Thymus (tissue), 11 donors: ENCODE data around the gene RUBCN. TPM values are rescaled to one million over a fixed set of nuclear protein-coding genes. Genes with fewer than 3 reads are reported as not detected.
A peak's percentile ranks its signal among the peaks of the same experiment; 100 is the strongest.

Experiments
- DNase-seq, 9 donors: peaks; one replicate each; pipeline ENCODE4 v3.0.0-alpha.2; 2013; ENCODE audit warnings: low spot score in 9 of 9, low read depth in 6 of 9, missing footprints in 1 of 9
- H3K27ac ChIP-seq, 2 donors: one replicate each; pipeline ENCODE4 v1.5.1; 2013; ENCODE audit warnings: control low read depth in 1 of 2, low read depth in 1 of 2, low read length in 1 of 2, mild to moderate bottlenecking in 1 of 2, moderate library complexity in 1 of 2
- H3K27me3 ChIP-seq, 2 donors: one replicate each; pipeline ENCODE4 v1.5.1; 2013; ENCODE audit warnings: low read length in 1 of 2; ENCODE audit not compliant: control insufficient read depth in 2 of 2, insufficient read depth in 1 of 2
- H3K36me3 ChIP-seq, 2 donors: one replicate each; pipeline ENCODE4 v1.5.1; 2013; ENCODE audit warnings: low read length in 1 of 2, mild to moderate bottlenecking in 1 of 2, moderate library complexity in 1 of 2; ENCODE audit not compliant: control insufficient read depth in 2 of 2, insufficient read depth in 2 of 2
- H3K4me1 ChIP-seq, 2 donors: one replicate each; pipeline ENCODE4 v1.5.1; 2013; ENCODE audit warnings: low read length in 2 of 2; ENCODE audit not compliant: control insufficient read depth in 2 of 2, insufficient read depth in 2 of 2
- H3K4me3 ChIP-seq, 2 donors: one replicate each; pipeline ENCODE4 v1.5.1; 2013; ENCODE audit warnings: low read length in 2 of 2, control low read depth in 1 of 2, mild to moderate bottlenecking in 1 of 2
- H3K9me3 ChIP-seq, 2 donors: one replicate each; pipeline ENCODE4 v1.5.1; 2013; ENCODE audit warnings: low read length in 1 of 2, mild to moderate bottlenecking in 1 of 2; ENCODE audit not compliant: control insufficient read depth in 2 of 2, insufficient read depth in 1 of 2
- WGBS: extraction: QIAGEN DNeasy Blood & Tissue Kit; methylation state at CpG from one replicate; pipeline ENCODE4 v1.1.7; 2013; 5-methylcytosine and 5-hydroxymethylcytosine counted together
- polyA plus RNA-seq: library from polyadenylated mRNA; stranded (reverse); fragments of 200-250 nt; gene quantifications from one replicate; pipeline ENCODE4 v1.2.3, GENCODE V29; 2013
- total RNA-seq: library from RNA; stranded (reverse); fragments of 120-200 nt; gene quantifications from one replicate; pipeline ENCODE4 v1.2.4, GENCODE V29; 2013
- donor health status: healthy.

The RUBCN gene
- total and polyA plus RNA-seq, 2 donors = 5.9 to 12.0 TPM

DNA sequence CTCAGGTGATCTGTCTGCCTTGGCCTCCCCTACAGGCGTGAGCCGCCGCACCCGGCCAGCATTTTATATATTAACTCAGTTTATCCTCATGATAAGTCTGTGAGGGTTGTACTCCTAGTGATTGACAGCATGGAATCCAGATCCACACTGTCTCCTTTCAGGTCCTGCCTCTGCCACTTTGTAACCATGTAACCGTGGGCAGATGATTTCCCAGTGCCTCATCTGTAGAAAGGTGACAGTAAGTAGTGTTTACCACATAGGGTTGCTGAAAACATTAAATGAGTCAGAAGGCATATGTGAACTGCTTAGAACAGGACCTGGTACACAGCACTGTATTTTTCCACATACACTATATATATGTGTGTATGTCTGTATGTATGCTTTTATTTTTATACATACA, 15.4 kb upstream of the RUBCN start:
- no peaks in the 10 kb centered on the region for H3K9me3 ChIP-seq
- WGBS = 96% methylated on average over 5 of the region's 5 CpGs
- DNase-seq = no peak
- H3K4me1 ChIP-seq = peaks cover 11 to 23% of the 10 kb centered on the region in 2 donors
- H3K36me3 ChIP-seq = peaks cover 0 to 3% of the 10 kb centered on the region in 2 donors
- no peak overlapping the region for H3K27ac ChIP-seq
- no peak overlapping the region for H3K4me3 ChIP-seq
- no peaks in the 10 kb centered on the region for H3K27me3 ChIP-seq

- Histone ChIP-seq H3K27me3 (no peaks in the 10 kb centered on the region), H3K4me3 (peak overlapping the region; percentile 70 to 74), H3K9me3 (no peaks in the 10 kb centered on the region), H3K4me1 (peaks cover 11 to 23% of the 10 kb centered on the region in 2 donors), H3K36me3 (no peaks in the 10 kb centered on the region), H3K27ac (peak overlapping the region; percentile 81 to 85)
- DNase-seq = peak in 3 of 9 donors; percentile 5 to 12 (median 8)
- WGBS = 17% methylated on average over 36 of the region's 36 CpGs
Measured at GRCh38 chr3:197750858-197751737, 14.4 kb upstream of the RUBCN start.

DNA sequence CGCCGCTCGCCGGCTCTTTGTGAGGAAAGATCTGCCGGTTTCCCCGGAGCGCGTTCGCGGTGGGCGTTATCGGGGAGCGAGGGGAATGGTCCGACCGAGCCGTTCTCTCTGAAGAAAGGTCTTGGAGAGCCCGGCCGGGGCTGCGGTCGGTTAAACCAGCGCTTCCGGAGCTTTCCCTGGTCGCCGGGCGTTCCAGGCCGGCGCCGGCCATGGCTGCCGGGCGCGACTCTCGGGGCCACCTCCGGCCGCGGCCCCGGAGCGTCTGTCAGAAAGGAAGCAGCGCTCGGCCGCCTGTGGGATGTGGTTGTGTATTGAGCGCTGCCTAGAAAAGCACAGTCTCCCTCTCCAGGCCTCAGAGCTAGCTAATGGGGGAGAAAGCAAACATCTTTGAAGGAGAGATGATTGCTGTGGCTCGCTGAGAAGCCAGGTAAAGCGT, 13.7 kb upstream of the RUBCN start:
- H3K4me3 ChIP-seq = peak overlapping the region; percentile 70 to 74
- H3K27ac ChIP-seq = peak overlapping the region; percentile 81 to 85
- H3K36me3 ChIP-seq = no peaks in the 10 kb centered on the region
- no peaks in the 10 kb centered on the region for H3K9me3 ChIP-seq
- under 1% methylated on average over 43 of the region's 43 CpGs for WGBS
- H3K27me3 ChIP-seq = no peaks in the 10 kb centered on the region
- H3K4me1 ChIP-seq = peaks cover 11 to 23% of the 10 kb centered on the region in 2 donors
- DNase-seq = peak in 7 of 9 donors; percentile 26 to 79 (median 42)

DNA sequence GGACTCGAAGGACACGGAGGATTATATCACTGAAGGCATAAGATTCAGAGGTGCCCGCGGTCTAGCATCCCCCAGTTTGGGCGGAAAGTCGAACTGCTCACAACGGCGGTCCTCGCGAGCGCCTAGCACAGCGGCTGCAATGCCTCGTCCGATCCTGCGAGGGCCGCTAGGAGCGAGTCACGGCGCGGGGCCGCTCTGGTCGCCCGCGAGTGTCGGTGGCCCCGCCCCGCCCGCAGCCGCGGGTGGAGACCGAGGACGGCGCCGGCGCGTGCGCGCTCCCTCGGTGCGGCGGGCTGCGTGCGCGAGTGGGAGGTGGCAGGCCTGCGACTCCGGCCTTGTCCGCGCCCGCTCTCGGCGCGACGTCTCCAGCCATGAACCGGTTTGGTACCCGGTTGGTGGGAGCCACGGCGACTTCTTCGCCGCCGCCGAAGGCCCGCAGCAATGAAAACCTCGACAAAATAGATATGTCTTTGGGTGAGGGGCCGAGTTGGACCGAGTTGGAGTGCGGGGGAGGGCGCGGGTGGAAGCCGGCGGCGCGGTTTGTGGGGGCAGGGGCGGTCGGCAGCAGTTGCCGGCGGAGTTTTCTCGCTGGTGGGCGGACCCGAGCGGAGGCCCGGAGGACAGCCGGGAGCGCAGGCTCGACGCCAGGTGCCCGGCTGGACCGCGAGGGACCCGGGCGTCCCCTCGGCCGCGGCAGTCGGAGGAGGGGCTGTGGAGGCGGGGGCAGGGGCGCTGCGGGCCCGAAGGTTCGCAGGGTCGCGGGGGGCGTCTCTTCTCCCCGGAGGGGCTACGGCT, 13.1 kb upstream of the RUBCN start, which contains the start of gene FYTTD1:
Gene FYTTD1, plus strand, starts transcription at position 283 of the 795 bp plus-strand sequence. Its CDS starts 89 bp downstream, at position 372.
- H3K4me3 ChIP-seq = peak within 1 kb of the TSS; percentile 70 to 74
- peaks cover 11 to 23% of the 10 kb centered on the region in 2 donors for H3K4me1 ChIP-seq
- H3K9me3 ChIP-seq = no peaks in the 10 kb centered on the region
- WGBS = under 1% methylated on average over 104 of the region's 104 CpGs
- DNase-seq = peak in 8 of 9 donors; percentile 54 to 88 (median 74)
- peak within 1 kb of the TSS; percentile 85 to 96 for H3K27ac ChIP-seq
- no peaks in the 10 kb centered on the region for H3K27me3 ChIP-seq
- H3K36me3 ChIP-seq = no peaks in the 10 kb centered on the region

GRCh38 chr3:197749315-197749600, 12.6 kb upstream of the RUBCN start:
- no peaks in the 10 kb centered on the region for H3K36me3 ChIP-seq
- H3K4me1 ChIP-seq = peaks cover 8 to 23% of the 10 kb centered on the region in 2 donors
- peak overlapping the region; percentile 70 to 74 for H3K4me3 ChIP-seq
- WGBS = under 1% methylated on average over 18 of the region's 18 CpGs
- H3K27me3 ChIP-seq = no peaks in the 10 kb centered on the region
- no peaks in the 10 kb centered on the region for H3K9me3 ChIP-seq
- H3K27ac ChIP-seq = peak overlapping the region; percentile 85 to 96
- peak in 7 of 9 donors; percentile 64 to 91 (median 75) for DNase-seq

DNA sequence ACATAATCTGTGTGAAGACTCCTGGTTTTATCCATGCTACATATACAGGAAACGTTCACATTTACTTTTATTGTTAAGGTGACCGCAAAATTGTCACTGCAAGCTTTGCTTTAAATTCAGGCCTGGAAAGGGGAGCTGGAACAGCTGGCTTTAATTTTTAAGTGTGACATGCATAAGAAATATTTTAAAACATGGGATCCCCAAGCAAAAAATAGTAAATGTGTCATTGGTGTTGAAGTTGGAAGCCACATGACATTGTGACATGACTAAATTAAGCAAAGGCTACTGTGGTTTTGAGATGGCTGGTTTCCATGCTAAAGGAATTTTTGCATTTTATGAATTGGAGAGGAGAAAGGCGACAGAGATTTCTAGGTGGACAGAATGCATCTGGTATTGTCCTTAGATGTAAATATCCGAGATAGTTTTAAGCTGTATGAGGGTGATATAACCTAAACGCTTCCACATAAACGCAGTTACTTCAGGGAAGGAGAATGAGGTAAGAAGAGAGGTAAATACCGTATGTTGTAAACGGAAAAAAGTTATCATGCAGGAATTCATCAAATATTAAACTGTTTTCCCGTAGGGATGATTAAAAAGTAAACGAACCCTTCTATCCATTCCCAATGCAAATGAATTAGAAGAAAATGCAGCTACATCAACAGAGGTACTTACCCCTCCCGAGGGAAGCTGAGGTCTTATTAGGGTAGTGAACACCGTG, 12.1 kb upstream of the RUBCN start:
- Histone ChIP-seq H3K36me3 (no peaks in the 10 kb centered on the region), H3K9me3 (no peaks in the 10 kb centered on the region), H3K27ac (peak overlapping the region; percentile 85 to 96), H3K27me3 (no peaks in the 10 kb centered on the region), H3K4me1 (peaks cover 8 to 23% of the 10 kb centered on the region in 2 donors), H3K4me3 (peak overlapping the region; percentile 70 to 74)
- peak in 1 of 9 donors; percentile 7 for DNase-seq
- WGBS = 44% methylated on average over 12 of the region's 12 CpGs

- Histone ChIP-seq H3K27me3 (no peaks in the 10 kb centered on the region), H3K4me1 (peaks cover 8 to 19% of the 10 kb centered on the region in 2 donors), H3K9me3 (no peaks in the 10 kb centered on the region), H3K27ac (no peak overlapping the region), H3K4me3 (no peak overlapping the region), H3K36me3 (no peaks in the 10 kb centered on the region)
- 93% methylated on average over 4 of the region's 4 CpGs for WGBS
- DNase-seq = no peak
Measured at GRCh38 chr3:197746801-197747237, 10.1 kb upstream of the RUBCN start.

DNA sequence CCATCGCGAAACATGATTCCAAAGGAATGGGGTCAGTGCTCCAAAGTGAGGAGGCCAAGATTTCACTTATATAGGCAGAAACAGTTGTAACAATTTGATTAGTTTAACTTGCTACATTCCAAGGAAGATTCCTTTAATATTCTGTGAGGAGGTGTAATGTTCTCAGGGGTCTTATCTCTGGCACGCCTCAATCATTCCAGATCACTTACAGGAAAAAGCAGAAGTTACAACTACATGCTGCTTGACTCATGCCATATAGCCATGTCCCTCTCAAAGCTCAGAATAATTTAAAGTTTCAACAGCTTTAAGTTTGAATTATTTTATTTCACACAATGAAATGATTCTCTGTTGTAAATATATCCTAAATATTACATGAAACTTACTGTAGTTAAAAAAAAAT, 9.5 kb upstream of the RUBCN start:
- no peak for DNase-seq
- H3K4me3 ChIP-seq = no peak overlapping the region
- no peaks in the 10 kb centered on the region for H3K36me3 ChIP-seq
- H3K27me3 ChIP-seq = no peaks in the 10 kb centered on the region
- WGBS = 94% methylated on average over 3 of the region's 3 CpGs
- no peaks in the 10 kb centered on the region for H3K9me3 ChIP-seq
- H3K27ac ChIP-seq = no peak overlapping the region
- peaks cover 4 to 13% of the 10 kb centered on the region in 2 donors for H3K4me1 ChIP-seq
